Mucosa of descending colon (tissue), 3 donors: ENCODE data around the gene CEP41. TPM values are rescaled to one million over a fixed set of nuclear protein-coding genes. Genes with fewer than 3 reads are reported as not detected.

ENCODE experiments used
- ATAC-seq: fragments of 200-7000 bp; cut with Tn5 transposase; one replicate; pipeline ENCODE4 v1.9.1; 2020; ENCODE audit warnings: mild to moderate bottlenecking, moderate library complexity
- DNase-seq, 3 donors: peaks; one replicate each; pipeline ENCODE4 v3.0.0-alpha.2; 2020
- H3K36me3 ChIP-seq: fragments of 200-600 bp; one replicate; pipeline ENCODE4 v1.8.0; 2021; ENCODE audit warnings: low read depth, mild to moderate bottlenecking
- H3K4me1 ChIP-seq: fragments of 200-600 bp; one replicate; pipeline ENCODE4 v1.8.0; 2021; ENCODE audit warnings: low read depth, mild to moderate bottlenecking
- H3K4me3 ChIP-seq: fragments of 200-600 bp; one replicate; pipeline ENCODE4 v1.8.0; 2021; ENCODE audit warnings: mild to moderate bottlenecking
- H3K9me3 ChIP-seq: fragments of 200-600 bp; one replicate; pipeline ENCODE4 v1.8.0; 2021; ENCODE audit warnings: mild to moderate bottlenecking
- CTCF ChIP-seq: fragments of 200-600 bp; IDR thresholded peaks from one replicate; pipeline ENCODE4 v1.8.0; 2022; ENCODE audit warnings: antibody characterized with exemption, mild to moderate bottlenecking
- intact Hi-C, 2 donors: fragments of 100-400 bp; cut with DNase I in 1 of 2; cut with micrococcal nuclease in 1 of 2; formaldehyde crosslinking; loops; one replicate each; pipeline versions ENCODE4 v1.11.0 to v1.11.1; 2022; cut with DNase I, micrococcal nuclease
- total RNA-seq, 3 donors: library from RNA; stranded (reverse); fragmentation: NEBNext Ultra II Directional in 2 of 3; extraction: Animal tissue kit (Norgen Biotek cat#: 25700) in 2 of 3; gene quantifications; one replicate each; pipeline versions ENCODE4 v1.2.1 to v1.2.4, GENCODE V29; 2021 to 2023
- donor health status: DM: no; HTN: no; CAD: no; lungs with moderate emphysema.
- donor health status: DM: no; HTN: no; CAD: no.
- donor health status: DM: no; HTN: yes; CAD: no.

CEP41 gene
- total RNA-seq, 3 donors from 2014 or later = 6.4 to 8.3 (median 6.6) TPM

- no peak for ATAC-seq
- no peak overlapping the region for H3K4me3 ChIP-seq
- intact Hi-C loops = no loop called here
Observed at GRCh38 chr7:130409067-130409711, 31.6 kb downstream of the CEP41 start.

GRCh38 chr7:130405003-130405402, 35.8 kb downstream of the CEP41 start:
- H3K4me1 ChIP-seq = no peaks in the 10 kb centered on the region
- DNase-seq = no peak
- no peak overlapping the region for H3K4me3 ChIP-seq
- no peaks in the 10 kb centered on the region for H3K9me3 ChIP-seq
- no peak for ATAC-seq
- intact Hi-C loops = no loop called here
- no peak for TF ChIP-seq CTCF
- no peaks in the 10 kb centered on the region for H3K36me3 ChIP-seq

More at GRCh38 chr7:130409067-130409711, 31.6 kb downstream of the CEP41 start:
- Histone ChIP-seq H3K9me3 (no peaks in the 10 kb centered on the region), H3K4me1 (no peaks in the 10 kb centered on the region), H3K36me3 (no peaks in the 10 kb centered on the region)
- no peak for TF ChIP-seq CTCF
- no peak for DNase-seq

GRCh38 chr7:130401578-130401977, 39.2 kb downstream of the CEP41 start:
- intact Hi-C loops = no loop called here
- no peak for TF ChIP-seq CTCF
- H3K4me1 ChIP-seq = no peaks in the 10 kb centered on the region
- ATAC-seq (no peak), DNase-seq (no peak)
- no peaks in the 10 kb centered on the region for H3K9me3 ChIP-seq
- H3K4me3 ChIP-seq = no peak overlapping the region
- no peaks in the 10 kb centered on the region for H3K36me3 ChIP-seq

GRCh38 chr7:130401101-130401500, 39.7 kb downstream of the CEP41 start:
- no peak for DNase-seq
- Histone ChIP-seq H3K4me1 (no peaks in the 10 kb centered on the region), H3K36me3 (no peaks in the 10 kb centered on the region), H3K4me3 (no peak overlapping the region), H3K9me3 (no peaks in the 10 kb centered on the region)
- no peak for ATAC-seq
- intact Hi-C loops = no loop called here
- TF ChIP-seq CTCF = no peak

- Histone ChIP-seq H3K36me3 (no peaks in the 10 kb centered on the region), H3K9me3 (no peaks in the 10 kb centered on the region), H3K4me3 (no peak overlapping the region), H3K4me1 (no peaks in the 10 kb centered on the region)
- DNase-seq (no peak), ATAC-seq (no peak)
- TF ChIP-seq CTCF = no peak
- intact Hi-C loops = no loop called here
Observed at GRCh38 chr7:130400120-130400572, 40.7 kb downstream of the CEP41 start.
